NCI-H748 (cell line): ENCODE data around the gene STK25.

Experiments used
- DNase-seq: peaks from one replicate; lab custom pipeline; 2025; ENCODE audit not compliant: unreplicated experiment; lab: John Stamatoyannopoulos, UW

The STK25 gene

GRCh38 chr2:241508240-241509154, at the start of gene STK25:
Gene STK25 (minus strand): TSS chr2:241508584. CDS start chr2:241508035, 549 bp downstream.
- DNase-seq = peak; percentile 99

- DNase-seq = no peak
Observed at GRCh38 chr2:241556746-241557145, 48.4 kb upstream of the STK25 start.

GRCh38 chr2:241555711-241556110, 47.3 kb upstream of the STK25 start:
- no peak for DNase-seq

GRCh38 chr2:241554610-241555322, 46.4 kb upstream of the STK25 start:
- no peak for DNase-seq

GRCh38 chr2:241553981-241554380, 45.6 kb upstream of the STK25 start:
- DNase-seq = no peak

- DNase-seq = no peak
Observed at GRCh38 chr2:241553512-241553830, 45.1 kb upstream of the STK25 start.

GRCh38 chr2:241551998-241552737, 43.8 kb upstream of the STK25 start:
- no peak for DNase-seq

- DNase-seq = no peak
Observed at GRCh38 chr2:241551599-241551997, 43.2 kb upstream of the STK25 start.

GRCh38 chr2:241550616-241551580, 42.5 kb upstream of the STK25 start:
- peak; percentile 18 for DNase-seq

- DNase-seq = no peak
Observed at GRCh38 chr2:241548451-241548835, 40.1 kb upstream of the STK25 start.

- DNase-seq = no peak
Observed at GRCh38 chr2:241547781-241548450, 39.5 kb upstream of the STK25 start.

GRCh38 chr2:241546771-241547498, 38.6 kb upstream of the STK25 start:
- DNase-seq = no peak

- DNase-seq = no peak
Observed at GRCh38 chr2:241545523-241546473, 37.4 kb upstream of the STK25 start.

- no peak for DNase-seq
Observed at GRCh38 chr2:241545106-241545505, 36.7 kb upstream of the STK25 start.

- no peak for DNase-seq
Observed at GRCh38 chr2:241542278-241542605, 33.9 kb upstream of the STK25 start.

- no peak for DNase-seq
Observed at GRCh38 chr2:241541564-241542277, 33.3 kb upstream of the STK25 start.

GRCh38 chr2:241540771-241541561, 32.6 kb upstream of the STK25 start:
- DNase-seq = peak; percentile 75
